Measurements from ENCODE around the gene MTUS2. TPM values are rescaled to one million over a fixed set of nuclear protein-coding genes. Genes with fewer than 3 reads are reported as not detected.
"Not testable (repeated sequence)": the region's sequence is repeated elsewhere in the genome, so short reads cannot be mapped to it uniquely, and the experiment has no call there.

The MTUS2 gene
- total RNA-seq, 1 experiment from 2014 or later = 6.6 TPM

GRCh38 chr13:28976195-28976594, 156.1 kb downstream of the MTUS2 start:
- Histone ChIP-seq H3K79me2 (ENCODE audit: low read length) (no peaks in the 10 kb centered on the region), H4K20me1 (ENCODE audit: insufficient read depth, low read depth, low read length) (no peaks in the 10 kb centered on the region)

GRCh38 chr13:28976636-28977035, 156.5 kb downstream of the MTUS2 start:
- Histone ChIP-seq H3K79me2 (ENCODE audit: low read length) (no peaks in the 10 kb centered on the region), H3K27me3 (ENCODE audit: low read length) (no peaks in the 10 kb centered on the region), H3K4me1 (ENCODE audit: low read length) (no peaks in the 10 kb centered on the region), H4K20me1 (ENCODE audit: insufficient read depth, low read depth, low read length) (no peaks in the 10 kb centered on the region), H3K36me3 (ENCODE audit: insufficient read depth, low read length) (no peaks in the 10 kb centered on the region), H3K9ac (ENCODE audit: low read length) (no peak overlapping the region), H3K9me2 (replicated peaks; ENCODE audit: insufficient read depth, low read length) (no peaks in the 10 kb centered on the region), H3K4me2 (ENCODE audit: low read depth, low read length, poor library complexity, severe bottlenecking) (no peak overlapping the region), H2AFZ (ENCODE audit: low read length) (no peak overlapping the region), H3K27ac (ENCODE audit: low read length) (no peak overlapping the region), H3K9me3 (ENCODE audit: low read length) (no peaks in the 10 kb centered on the region), H3K4me3 (ENCODE audit: low read length) (no peak overlapping the region)
- DNase-seq = no peak

More at GRCh38 chr13:28976195-28976594, 156.1 kb downstream of the MTUS2 start:
- Histone ChIP-seq H2AFZ (ENCODE audit: low read length) (no peak overlapping the region), H3K9me3 (ENCODE audit: low read length) (no peaks in the 10 kb centered on the region), H3K27me3 (ENCODE audit: low read length) (no peaks in the 10 kb centered on the region), H3K9me2 (replicated peaks; ENCODE audit: insufficient read depth, low read length) (no peaks in the 10 kb centered on the region), H3K27ac (ENCODE audit: low read length) (no peak overlapping the region), H3K9ac (ENCODE audit: low read length) (no peak overlapping the region), H3K4me3 (ENCODE audit: low read length) (no peak overlapping the region), H3K4me2 (ENCODE audit: low read depth, low read length, poor library complexity, severe bottlenecking) (no peak overlapping the region), H3K4me1 (ENCODE audit: low read length) (no peaks in the 10 kb centered on the region), H3K36me3 (ENCODE audit: insufficient read depth, low read length) (no peaks in the 10 kb centered on the region)
- DNase-seq = no peak

GRCh38 chr13:28978574-28978973, 158.4 kb downstream of the MTUS2 start:
- no peaks in the 10 kb centered on the region for H3K9me3 ChIP-seq (ENCODE audit: low read length)
- no peak overlapping the region for H3K27ac ChIP-seq (ENCODE audit: low read length)
- DNase-seq = no peak
- H3K4me1 ChIP-seq (ENCODE audit: low read length) = no peaks in the 10 kb centered on the region
- no peak overlapping the region for H3K4me2 ChIP-seq (ENCODE audit: low read depth, low read length, poor library complexity, severe bottlenecking)
- no peak overlapping the region for H3K4me3 ChIP-seq (ENCODE audit: low read length)
- H3K9ac ChIP-seq (ENCODE audit: low read length) = no peak overlapping the region
- no peaks in the 10 kb centered on the region for H3K27me3 ChIP-seq (ENCODE audit: low read length)
- H2AFZ ChIP-seq (ENCODE audit: low read length) = no peak overlapping the region
- no peaks in the 10 kb centered on the region for H3K9me2 ChIP-seq (replicated peaks; ENCODE audit: insufficient read depth, low read length)
- no peaks in the 10 kb centered on the region for H3K36me3 ChIP-seq (ENCODE audit: insufficient read depth, low read length)
- H4K20me1 ChIP-seq (ENCODE audit: insufficient read depth, low read depth, low read length) = no peaks in the 10 kb centered on the region
- no peaks in the 10 kb centered on the region for H3K79me2 ChIP-seq (ENCODE audit: low read length)

- H3K27me3 ChIP-seq (ENCODE audit: low read length) = peaks cover 5% of the 10 kb centered on the region; the same call in 1 of the 2 replicates
- no peak overlapping the region for H3K9ac ChIP-seq (ENCODE audit: low read length)
- no peaks in the 10 kb centered on the region for H3K4me1 ChIP-seq (ENCODE audit: low read length)
- H4K20me1 ChIP-seq (ENCODE audit: insufficient read depth, low read depth, low read length) = no peaks in the 10 kb centered on the region
- H2AFZ ChIP-seq (ENCODE audit: low read length) = no peak overlapping the region
- H3K9me2 ChIP-seq (replicated peaks; ENCODE audit: insufficient read depth, low read length) = no peaks in the 10 kb centered on the region
- H3K4me2 ChIP-seq (ENCODE audit: low read depth, low read length, poor library complexity, severe bottlenecking) = no peak overlapping the region
- no peak overlapping the region for H3K4me3 ChIP-seq (ENCODE audit: low read length)
- H3K27ac ChIP-seq (ENCODE audit: low read length) = no peak overlapping the region
- H3K36me3 ChIP-seq (ENCODE audit: insufficient read depth, low read length) = no peaks in the 10 kb centered on the region
- DNase-seq = no peak
- H3K79me2 ChIP-seq (ENCODE audit: low read length) = no peaks in the 10 kb centered on the region
- no peaks in the 10 kb centered on the region for H3K9me3 ChIP-seq (ENCODE audit: low read length)
Observed at GRCh38 chr13:28981530-28981929, 161.4 kb downstream of the MTUS2 start.

- Histone ChIP-seq H3K79me2 (ENCODE audit: low read length) (no peaks in the 10 kb centered on the region), H3K36me3 (ENCODE audit: insufficient read depth, low read length) (no peaks in the 10 kb centered on the region), H4K20me1 (ENCODE audit: insufficient read depth, low read depth, low read length) (no peaks in the 10 kb centered on the region), H3K9ac (ENCODE audit: low read length) (no peak overlapping the region), H3K9me3 (ENCODE audit: low read length) (no peaks in the 10 kb centered on the region), H3K4me1 (ENCODE audit: low read length) (no peaks in the 10 kb centered on the region), H3K27me3 (ENCODE audit: low read length) (peaks cover 5% of the 10 kb centered on the region; the same call in 1 of the 2 replicates), H3K4me3 (ENCODE audit: low read length) (no peak overlapping the region), H3K9me2 (replicated peaks; ENCODE audit: insufficient read depth, low read length) (no peaks in the 10 kb centered on the region), H2AFZ (ENCODE audit: low read length) (no peak overlapping the region), H3K4me2 (ENCODE audit: low read depth, low read length, poor library complexity, severe bottlenecking) (no peak overlapping the region), H3K27ac (ENCODE audit: low read length) (no peak overlapping the region)
- no peak for DNase-seq
Observed at GRCh38 chr13:28983641-28984040, 163.5 kb downstream of the MTUS2 start.

- Histone ChIP-seq H3K9me3 (ENCODE audit: low read length) (no peaks in the 10 kb centered on the region), H3K4me2 (ENCODE audit: low read depth, low read length, poor library complexity, severe bottlenecking) (no peak overlapping the region), H3K4me1 (ENCODE audit: low read length) (no peaks in the 10 kb centered on the region), H3K27me3 (ENCODE audit: low read length) (peaks cover 5% of the 10 kb centered on the region; the same call in 1 of the 2 replicates), H3K27ac (ENCODE audit: low read length) (no peak overlapping the region), H2AFZ (ENCODE audit: low read length) (no peak overlapping the region), H3K9ac (ENCODE audit: low read length) (no peak overlapping the region), H3K79me2 (ENCODE audit: low read length) (no peaks in the 10 kb centered on the region), H3K4me3 (ENCODE audit: low read length) (no peak overlapping the region), H3K9me2 (replicated peaks; ENCODE audit: insufficient read depth, low read length) (no peaks in the 10 kb centered on the region), H3K36me3 (ENCODE audit: insufficient read depth, low read length) (no peaks in the 10 kb centered on the region), H4K20me1 (ENCODE audit: insufficient read depth, low read depth, low read length) (no peaks in the 10 kb centered on the region)
- DNase-seq = no peak
Observed at GRCh38 chr13:28984326-28984725, 164.2 kb downstream of the MTUS2 start.

- Histone ChIP-seq H3K79me2 (ENCODE audit: low read length) (no peaks in the 10 kb centered on the region), H3K27me3 (ENCODE audit: low read length) (peaks cover 5% of the 10 kb centered on the region; the same call in 1 of the 2 replicates), H3K9me3 (ENCODE audit: low read length) (no peaks in the 10 kb centered on the region), H3K4me1 (ENCODE audit: low read length) (no peaks in the 10 kb centered on the region), H4K20me1 (ENCODE audit: insufficient read depth, low read depth, low read length) (no peaks in the 10 kb centered on the region), H3K4me2 (ENCODE audit: low read depth, low read length, poor library complexity, severe bottlenecking) (no peak overlapping the region), H3K4me3 (ENCODE audit: low read length) (no peak overlapping the region), H3K36me3 (ENCODE audit: insufficient read depth, low read length) (no peaks in the 10 kb centered on the region), H3K27ac (ENCODE audit: low read length) (no peak overlapping the region), H3K9ac (ENCODE audit: low read length) (no peak overlapping the region), H2AFZ (ENCODE audit: low read length) (no peak overlapping the region), H3K9me2 (replicated peaks; ENCODE audit: insufficient read depth, low read length) (no peaks in the 10 kb centered on the region)
- no peak for DNase-seq
Observed at GRCh38 chr13:28984825-28985224, 164.7 kb downstream of the MTUS2 start.

GRCh38 chr13:28990378-28990777, 170.2 kb downstream of the MTUS2 start:
- H3K27ac ChIP-seq (ENCODE audit: low read length); H3K4me1 ChIP-seq (ENCODE audit: low read length); DNase-seq; H2AFZ ChIP-seq (ENCODE audit: low read length); H3K9me3 ChIP-seq (ENCODE audit: low read length); H3K9ac ChIP-seq (ENCODE audit: low read length); H3K27me3 ChIP-seq (ENCODE audit: low read length); H3K9me2 ChIP-seq (replicated peaks; ENCODE audit: insufficient read depth, low read length); H3K4me3 ChIP-seq (ENCODE audit: low read length); H3K79me2 ChIP-seq (ENCODE audit: low read length); H4K20me1 ChIP-seq (ENCODE audit: insufficient read depth, low read depth, low read length); H3K36me3 ChIP-seq (ENCODE audit: insufficient read depth, low read length); H3K4me2 ChIP-seq (ENCODE audit: low read depth, low read length, poor library complexity, severe bottlenecking): not testable (repeated sequence)

- H3K9me2 ChIP-seq (replicated peaks; ENCODE audit: insufficient read depth, low read length) = no peaks in the 10 kb centered on the region
- no peak overlapping the region for H3K27ac ChIP-seq (ENCODE audit: low read length)
- DNase-seq = no peak
- H3K9ac ChIP-seq (ENCODE audit: low read length) = no peak overlapping the region
- H3K27me3 ChIP-seq (ENCODE audit: low read length) = no peaks in the 10 kb centered on the region
- H3K4me1 ChIP-seq (ENCODE audit: low read length) = no peaks in the 10 kb centered on the region
- no peaks in the 10 kb centered on the region for H3K9me3 ChIP-seq (ENCODE audit: low read length)
- no peak overlapping the region for H3K4me3 ChIP-seq (ENCODE audit: low read length)
- H3K79me2 ChIP-seq (ENCODE audit: low read length) = no peaks in the 10 kb centered on the region
- no peaks in the 10 kb centered on the region for H3K36me3 ChIP-seq (ENCODE audit: insufficient read depth, low read length)
- H3K4me2 ChIP-seq (ENCODE audit: low read depth, low read length, poor library complexity, severe bottlenecking) = no peak overlapping the region
- no peaks in the 10 kb centered on the region for H4K20me1 ChIP-seq (ENCODE audit: insufficient read depth, low read depth, low read length)
- no peak overlapping the region for H2AFZ ChIP-seq (ENCODE audit: low read length)
Observed at GRCh38 chr13:28991764-28992163, 171.6 kb downstream of the MTUS2 start.

Measured in Karpas-422 (cell line).